Lower leg skin (tissue), 3 donors: ENCODE data around the gene SULF2.

Experiments
- POLR2A ChIP-seq, 2 donors: fragments of 450-650 bp; IDR thresholded peaks; one replicate each; pipeline ENCODE4 v1.6.1; 2016 to 2017; ENCODE audit warnings: antibody characterized with exemption in 2 of 2, mild to moderate bottlenecking in 1 of 2, moderate library complexity in 1 of 2
- TF ChIP-seq, protein P1 (sequence below), 3 donors: fragments of 450-650 bp; IDR thresholded peaks; one replicate each; pipeline ENCODE4 v1.5.1; 2016; ENCODE audit warnings: antibody characterized with exemption in 3 of 3, mild to moderate bottlenecking in 3 of 3, moderate library complexity in 2 of 3

DNA sequence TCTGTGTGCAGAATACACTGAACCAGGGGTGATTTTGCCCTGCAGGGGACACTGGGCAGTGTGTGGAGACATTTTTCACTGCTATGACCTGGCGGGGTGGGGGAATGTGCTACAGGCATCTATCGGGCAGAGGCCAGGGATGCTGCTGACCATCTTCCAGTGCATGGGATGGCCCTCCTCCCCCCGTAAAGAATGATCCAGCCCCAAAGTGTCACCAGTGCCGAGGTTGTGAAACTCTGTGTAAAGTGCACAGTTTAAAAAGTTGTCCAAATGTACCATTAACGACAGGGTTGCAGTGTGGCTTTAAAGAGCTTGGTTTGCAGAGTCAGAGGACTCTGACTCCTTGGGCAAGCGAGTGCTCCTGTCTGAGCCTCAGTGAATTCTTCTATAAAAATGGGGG lies 72.1 kb downstream of the SULF2 start:
- TF ChIP-seq, protein P1, sequence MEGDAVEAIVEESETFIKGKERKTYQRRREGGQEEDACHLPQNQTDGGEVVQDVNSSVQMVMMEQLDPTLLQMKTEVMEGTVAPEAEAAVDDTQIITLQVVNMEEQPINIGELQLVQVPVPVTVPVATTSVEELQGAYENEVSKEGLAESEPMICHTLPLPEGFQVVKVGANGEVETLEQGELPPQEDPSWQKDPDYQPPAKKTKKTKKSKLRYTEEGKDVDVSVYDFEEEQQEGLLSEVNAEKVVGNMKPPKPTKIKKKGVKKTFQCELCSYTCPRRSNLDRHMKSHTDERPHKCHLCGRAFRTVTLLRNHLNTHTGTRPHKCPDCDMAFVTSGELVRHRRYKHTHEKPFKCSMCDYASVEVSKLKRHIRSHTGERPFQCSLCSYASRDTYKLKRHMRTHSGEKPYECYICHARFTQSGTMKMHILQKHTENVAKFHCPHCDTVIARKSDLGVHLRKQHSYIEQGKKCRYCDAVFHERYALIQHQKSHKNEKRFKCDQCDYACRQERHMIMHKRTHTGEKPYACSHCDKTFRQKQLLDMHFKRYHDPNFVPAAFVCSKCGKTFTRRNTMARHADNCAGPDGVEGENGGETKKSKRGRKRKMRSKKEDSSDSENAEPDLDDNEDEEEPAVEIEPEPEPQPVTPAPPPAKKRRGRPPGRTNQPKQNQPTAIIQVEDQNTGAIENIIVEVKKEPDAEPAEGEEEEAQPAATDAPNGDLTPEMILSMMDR (IDR thresholded peaks at IDR 0.05): no peak
- TF ChIP-seq POLR2A (IDR thresholded peaks at IDR 0.05): no peak
